Naive B cell (primary cell): ENCODE measurements around the gene PAPSS2. TPM values are rescaled to one million over a fixed set of nuclear protein-coding genes. Genes with fewer than 3 reads are reported as not detected.

Source experiments
- ATAC-seq, 2 donors: fragments of 150-1000 bp; cut with Tn5 transposase; 2 replicates each; pipeline ENCODE4 v1.10.0; 2021; ENCODE audit warnings: low read depth in 2 of 2, mild to moderate bottlenecking in 2 of 2, moderate library complexity in 2 of 2
- DNase-seq: peaks from one replicate; pipeline ENCODE4 v3.0.0; 2022
- H3K27ac Mint-ChIP-seq, 6 donors: one replicate each; pipeline ENCODE4 v1.8.0; 2020 to 2022; ENCODE audit warnings: mild to moderate bottlenecking in 6 of 6, mixed read lengths in 6 of 6, moderate library complexity in 5 of 6, inconsistent platforms in 2 of 6
- H3K27me3 Mint-ChIP-seq, 3 donors: one replicate each; pipeline ENCODE4 v1.8.0; 2021 to 2022; ENCODE audit warnings: mixed read lengths in 3 of 3, mild to moderate bottlenecking in 1 of 3
- H3K36me3 Mint-ChIP-seq, 2 donors: one replicate each; pipeline ENCODE4 v1.8.0; 2020 to 2022; ENCODE audit warnings: mixed read lengths in 2 of 2, inconsistent platforms in 1 of 2, mild to moderate bottlenecking in 1 of 2
- H3K4me1 Mint-ChIP-seq, 3 donors: one replicate each; pipeline ENCODE4 v1.8.0; 2020 to 2022; ENCODE audit warnings: mixed read lengths in 3 of 3, inconsistent platforms in 1 of 3, mild to moderate bottlenecking in 1 of 3, moderate library complexity in 1 of 3
- H3K4me3 Mint-ChIP-seq, 8 donors: one replicate each; pipeline ENCODE4 v1.8.0; 2020 to 2022; ENCODE audit warnings: mild to moderate bottlenecking in 8 of 8, mixed read lengths in 8 of 8, moderate library complexity in 8 of 8, inconsistent platforms in 2 of 8
- H3K9me3 Mint-ChIP-seq, 7 donors: one replicate each; pipeline ENCODE4 v1.8.0; 2020 to 2022; ENCODE audit warnings: mixed read lengths in 7 of 7, mild to moderate bottlenecking in 5 of 7, inconsistent platforms in 2 of 7, moderate library complexity in 1 of 7
- polyA plus RNA-seq, 6 donors: library from polyadenylated mRNA; unstranded; fragments of 300-500 nt; fragmentation: Illumina TruSeq; gene quantifications; one replicate each; pipeline ENCODE4 v1.2.3, GENCODE V29; 2021; ENCODE audit warnings: low read depth in 6 of 6

PAPSS2 gene
- polyA plus RNA-seq, 6 donors from 2014 or later: 0.07 to 0.13 TPM; not detected in 4

DNA sequence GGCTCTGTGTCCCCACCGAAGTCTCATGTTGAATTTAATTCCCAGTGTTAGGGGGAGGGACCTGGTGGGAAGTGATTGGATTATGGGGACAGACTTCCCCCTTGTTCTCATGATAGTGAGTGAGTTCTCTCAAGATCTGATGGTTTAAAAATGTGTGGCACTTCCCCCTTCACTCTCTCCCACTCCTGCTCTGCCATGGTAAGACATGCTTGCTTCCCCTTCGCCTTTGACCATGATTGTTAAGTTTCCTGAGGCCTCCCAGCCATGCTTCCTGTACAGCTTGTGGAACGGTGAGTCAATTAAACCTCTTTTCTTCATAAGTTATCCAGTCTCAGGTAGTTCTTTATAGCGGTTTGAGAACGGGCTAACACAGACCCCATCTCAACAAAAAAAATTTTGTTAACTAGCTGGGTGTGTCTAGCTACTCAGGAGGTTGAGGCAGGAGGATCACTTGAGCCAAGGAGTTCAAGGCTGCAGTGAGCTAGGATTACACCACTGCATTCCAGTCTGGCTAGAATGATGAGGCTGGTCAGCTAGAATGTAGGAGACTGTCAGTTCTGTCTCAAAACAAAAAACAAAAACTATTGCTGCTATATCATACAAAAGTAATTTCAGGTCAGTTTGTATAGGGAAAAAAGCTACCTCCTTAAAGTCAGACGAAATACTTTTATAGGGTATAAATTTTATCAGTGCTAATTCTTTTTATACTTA lies 100.7 kb downstream of the PAPSS2 start:
- DNase-seq (no peak), ATAC-seq (no peak)
- H3K27ac Mint-ChIP-seq: no peak overlapping the region
- no peaks in the 10 kb centered on the region for H3K27me3 Mint-ChIP-seq
- no peak overlapping the region for H3K4me3 Mint-ChIP-seq
- peaks cover 0 to 6% (median 4%) of the 10 kb centered on the region in 3 donors for H3K4me1 Mint-ChIP-seq
- peaks cover 0 to 8% of the 10 kb centered on the region in 2 donors for H3K36me3 Mint-ChIP-seq
- H3K9me3 Mint-ChIP-seq: no peaks in the 10 kb centered on the region

DNA sequence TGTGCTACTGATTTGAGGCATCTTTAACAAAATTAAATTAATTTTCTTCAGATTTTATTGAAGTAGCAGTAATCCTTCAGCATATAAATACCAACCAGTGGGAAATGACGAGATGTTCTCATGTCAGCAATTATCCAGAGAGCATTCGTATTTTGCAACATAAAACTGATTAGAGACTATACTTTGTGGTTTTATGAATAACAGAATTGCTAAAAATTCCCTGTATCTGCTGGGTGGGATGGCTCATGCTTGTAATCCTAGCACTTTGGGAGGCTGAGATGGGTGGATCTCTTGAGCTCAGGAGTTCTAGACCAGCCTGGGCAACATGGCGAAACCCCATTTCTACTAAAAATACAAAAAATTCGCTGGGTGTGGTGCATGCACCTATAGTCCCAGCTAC lies 101.5 kb downstream of the PAPSS2 start:
- no peaks in the 10 kb centered on the region for H3K9me3 Mint-ChIP-seq
- H3K4me3 Mint-ChIP-seq: no peak overlapping the region
- peak overlapping the region in 2 of 6 donors; percentile 58 to 59 for H3K27ac Mint-ChIP-seq
- H3K4me1 Mint-ChIP-seq: peaks cover 0 to 6% (median 4%) of the 10 kb centered on the region in 3 donors
- H3K27me3 Mint-ChIP-seq: no peaks in the 10 kb centered on the region
- peaks cover 2 to 8% of the 10 kb centered on the region in 2 donors for H3K36me3 Mint-ChIP-seq
- DNase-seq (no peak), ATAC-seq (no peak)

- no peaks in the 10 kb centered on the region for H3K9me3 Mint-ChIP-seq
- peaks cover 0 to 6% (median 4%) of the 10 kb centered on the region in 3 donors for H3K4me1 Mint-ChIP-seq
- ATAC-seq (no peak), DNase-seq (no peak)
- H3K4me3 Mint-ChIP-seq: no peak overlapping the region
- H3K36me3 Mint-ChIP-seq: peaks cover 5 to 8% of the 10 kb centered on the region in 2 donors
- no peak overlapping the region for H3K27ac Mint-ChIP-seq
- H3K27me3 Mint-ChIP-seq: no peaks in the 10 kb centered on the region
These were observed 102.2 kb downstream of the PAPSS2 start for GRCh38 chr10:87761892-87762291.

- Mint-ChIP-seq H3K27ac (no peak overlapping the region), H3K4me1 (peaks cover 0 to 6% (median 4%) of the 10 kb centered on the region in 3 donors), H3K9me3 (no peaks in the 10 kb centered on the region), H3K4me3 (no peak overlapping the region), H3K36me3 (peaks cover 5 to 13% of the 10 kb centered on the region in 2 donors), H3K27me3 (no peaks in the 10 kb centered on the region)
- DNase-seq (no peak), ATAC-seq (no peak)
These were observed 103.6 kb downstream of the PAPSS2 start for GRCh38 chr10:87763086-87763861.

DNA sequence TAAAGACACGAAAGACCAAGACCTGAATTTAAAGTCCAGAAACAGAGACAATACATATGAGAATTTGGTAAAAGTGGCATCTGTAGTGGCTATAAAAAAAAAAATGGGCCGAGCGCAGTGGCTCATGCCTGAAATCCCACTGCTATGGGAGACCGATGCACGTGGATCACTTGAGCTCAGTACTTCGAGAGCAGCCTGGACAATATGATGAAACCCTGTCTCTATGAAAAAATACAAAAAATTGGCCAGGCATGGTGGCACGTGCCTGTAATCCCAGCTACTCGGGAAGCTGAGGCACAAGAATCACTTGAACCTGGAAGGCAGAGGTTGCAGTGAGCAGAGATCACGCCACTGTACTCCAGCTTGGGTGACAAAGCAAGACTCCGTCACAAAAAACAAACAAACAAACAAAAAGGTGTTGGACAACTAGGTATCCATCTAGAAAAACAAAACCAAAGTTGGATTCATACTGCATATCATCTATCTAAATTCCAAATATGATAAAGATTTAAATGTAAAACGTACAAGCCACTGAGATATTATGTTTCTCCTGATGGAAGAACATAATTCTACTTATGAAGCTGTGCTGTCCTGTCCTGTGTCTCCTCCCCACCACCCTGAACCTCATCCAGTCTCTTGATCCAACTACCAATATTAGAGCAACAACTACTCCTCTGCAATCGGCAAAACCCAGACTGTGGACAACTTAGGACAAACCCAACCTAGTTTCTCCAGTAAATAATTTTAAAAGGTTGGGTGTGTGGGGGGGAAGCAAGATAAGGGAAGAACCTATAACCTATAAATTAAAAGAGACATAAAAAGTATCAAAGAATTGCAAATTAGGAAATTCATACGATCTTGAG lies 104.6 kb downstream of the PAPSS2 start:
- Mint-ChIP-seq H3K36me3 (peaks cover 8 to 20% of the 10 kb centered on the region in 2 donors), H3K27me3 (no peaks in the 10 kb centered on the region), H3K9me3 (no peaks in the 10 kb centered on the region), H3K4me3 (no peak overlapping the region), H3K4me1 (peaks cover 0 to 6% (median 4%) of the 10 kb centered on the region in 3 donors), H3K27ac (no peak overlapping the region)
- no peak for ATAC-seq
- no peak for DNase-seq

GRCh38 chr10:87765666-87766376 lies 106.1 kb downstream of the PAPSS2 start:
- H3K9me3 Mint-ChIP-seq: no peaks in the 10 kb centered on the region
- H3K27me3 Mint-ChIP-seq: no peaks in the 10 kb centered on the region
- no peak overlapping the region for H3K4me3 Mint-ChIP-seq
- no peak overlapping the region for H3K27ac Mint-ChIP-seq
- ATAC-seq: no peak
- no peaks in the 10 kb centered on the region for H3K4me1 Mint-ChIP-seq
- DNase-seq: no peak
- peaks cover 15 to 23% of the 10 kb centered on the region in 2 donors for H3K36me3 Mint-ChIP-seq

- Mint-ChIP-seq H3K27me3 (no peaks in the 10 kb centered on the region), H3K27ac (no peak overlapping the region), H3K4me1 (no peaks in the 10 kb centered on the region), H3K9me3 (no peaks in the 10 kb centered on the region), H3K36me3 (peaks cover 15 to 23% of the 10 kb centered on the region in 2 donors), H3K4me3 (no peak overlapping the region)
- ATAC-seq (no peak), DNase-seq (no peak)
These were observed 107.6 kb downstream of the PAPSS2 start for GRCh38 chr10:87767253-87767652.

- Mint-ChIP-seq H3K9me3 (no peaks in the 10 kb centered on the region), H3K27ac (peak overlapping the region in 1 of 6 donors; percentile 86), H3K27me3 (no peaks in the 10 kb centered on the region), H3K4me1 (no peaks in the 10 kb centered on the region), H3K4me3 (no peak overlapping the region), H3K36me3 (peaks cover 17 to 22% of the 10 kb centered on the region in 2 donors)
- no peak for ATAC-seq
- DNase-seq: peak; percentile 2
These were observed 112.3 kb downstream of the PAPSS2 start for GRCh38 chr10:87771871-87772500.

DNA sequence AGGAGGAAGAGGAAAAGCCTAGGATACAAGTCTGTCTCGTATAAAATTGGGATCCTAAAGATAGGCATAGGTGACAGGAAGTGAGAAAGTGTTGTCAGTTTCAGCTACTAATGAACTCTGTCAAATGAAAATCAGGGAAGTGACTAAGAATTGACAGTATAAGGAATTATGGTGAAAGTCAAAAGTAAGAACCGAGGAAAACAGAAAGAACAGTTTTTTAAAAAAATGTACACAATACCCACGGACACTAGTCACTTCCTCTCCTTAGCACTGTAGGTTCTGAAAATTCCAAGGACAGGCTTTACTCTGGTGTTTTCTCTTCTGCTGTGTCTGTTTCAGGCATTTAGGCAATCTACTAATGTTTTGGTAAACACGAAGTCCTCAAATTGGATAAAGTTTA lies 116.1 kb downstream of the PAPSS2 start:
- Mint-ChIP-seq H3K36me3 (peaks cover 8 to 17% of the 10 kb centered on the region in 2 donors), H3K27ac (peak overlapping the region in 4 of 6 donors; percentile 29 to 94 (median 58)), H3K4me3 (no peak overlapping the region), H3K4me1 (no peaks in the 10 kb centered on the region), H3K27me3 (no peaks in the 10 kb centered on the region), H3K9me3 (no peaks in the 10 kb centered on the region)
- DNase-seq (no peak), ATAC-seq (no peak)

GRCh38 chr10:87776328-87776727 lies 116.7 kb downstream of the PAPSS2 start:
- DNase-seq (no peak), ATAC-seq (no peak)
- no peak overlapping the region for H3K4me3 Mint-ChIP-seq
- H3K4me1 Mint-ChIP-seq: no peaks in the 10 kb centered on the region
- peaks cover 8 to 22% of the 10 kb centered on the region in 2 donors for H3K36me3 Mint-ChIP-seq
- H3K27me3 Mint-ChIP-seq: no peaks in the 10 kb centered on the region
- peak overlapping the region in 2 of 6 donors; percentile 29 to 47 for H3K27ac Mint-ChIP-seq
- H3K9me3 Mint-ChIP-seq: no peaks in the 10 kb centered on the region

DNA sequence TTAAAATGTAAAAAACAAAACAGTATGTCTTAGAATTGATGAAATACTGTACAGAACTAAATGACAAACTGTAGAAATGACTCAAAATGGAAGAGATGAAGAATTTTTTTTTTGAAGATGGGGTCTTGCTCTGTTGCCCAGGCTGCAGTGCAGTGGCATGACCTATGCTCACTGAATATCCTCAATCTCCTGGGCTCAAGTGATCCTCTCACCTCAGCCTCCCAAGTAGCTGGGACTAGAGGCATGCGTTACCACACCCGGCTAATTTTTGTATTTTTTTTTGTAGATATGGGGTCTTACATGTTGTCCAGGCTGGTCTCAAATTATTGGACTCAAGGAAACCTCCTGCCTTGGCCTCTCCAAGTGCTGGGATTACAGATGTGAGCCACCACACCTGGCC lies 121.9 kb downstream of the PAPSS2 start:
- no peaks in the 10 kb centered on the region for H3K27me3 Mint-ChIP-seq
- H3K27ac Mint-ChIP-seq: peak overlapping the region in 2 of 6 donors; percentile 0 to 7
- peaks cover 14 to 29% of the 10 kb centered on the region in 2 donors for H3K36me3 Mint-ChIP-seq
- ATAC-seq: no peak
- peaks cover 2 to 5% (median 3%) of the 10 kb centered on the region in 3 donors for H3K4me1 Mint-ChIP-seq
- no peak for DNase-seq
- H3K4me3 Mint-ChIP-seq: no peak overlapping the region
- H3K9me3 Mint-ChIP-seq: no peaks in the 10 kb centered on the region

DNA sequence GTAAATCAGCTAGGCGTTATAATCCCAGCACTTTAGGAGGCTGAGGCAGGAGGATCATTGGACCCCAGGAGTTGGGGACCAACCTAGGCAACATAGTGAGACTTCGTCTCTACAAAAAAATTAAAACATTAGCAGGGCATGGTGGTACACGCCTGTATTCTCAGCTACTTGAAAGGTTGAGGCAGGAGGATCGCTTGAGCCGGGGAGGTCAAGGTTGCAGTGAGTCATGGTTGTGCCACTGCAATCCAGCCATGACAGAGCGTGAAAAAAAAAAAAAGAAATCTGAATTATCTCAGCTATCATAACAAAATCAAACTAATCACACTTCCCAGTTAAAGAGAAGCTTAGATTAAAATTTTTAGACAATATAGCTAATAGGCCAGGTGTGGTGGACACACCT lies 123.0 kb downstream of the PAPSS2 start:
- DNase-seq: no peak
- Mint-ChIP-seq H3K4me1 (peaks cover 2 to 5% (median 4%) of the 10 kb centered on the region in 3 donors), H3K36me3 (peaks cover 14 to 25% of the 10 kb centered on the region in 2 donors), H3K27ac (peak overlapping the region in 3 of 6 donors; percentile 15 to 94 (median 27)), H3K27me3 (no peaks in the 10 kb centered on the region), H3K9me3 (no peaks in the 10 kb centered on the region), H3K4me3 (no peak overlapping the region)
- no peak for ATAC-seq
